ENCODE measurements around the gene EEF1AKMT1. TPM values are rescaled to one million over a fixed set of nuclear protein-coding genes. Genes with fewer than 3 reads are reported as not detected.
"Not testable (repeated sequence)": the region's sequence is repeated elsewhere in the genome, so short reads cannot be mapped to it uniquely, and the experiment has no call there.

EEF1AKMT1 gene
- total RNA-seq, 1 donor from 2014 or later = 11.9 TPM

DNA sequence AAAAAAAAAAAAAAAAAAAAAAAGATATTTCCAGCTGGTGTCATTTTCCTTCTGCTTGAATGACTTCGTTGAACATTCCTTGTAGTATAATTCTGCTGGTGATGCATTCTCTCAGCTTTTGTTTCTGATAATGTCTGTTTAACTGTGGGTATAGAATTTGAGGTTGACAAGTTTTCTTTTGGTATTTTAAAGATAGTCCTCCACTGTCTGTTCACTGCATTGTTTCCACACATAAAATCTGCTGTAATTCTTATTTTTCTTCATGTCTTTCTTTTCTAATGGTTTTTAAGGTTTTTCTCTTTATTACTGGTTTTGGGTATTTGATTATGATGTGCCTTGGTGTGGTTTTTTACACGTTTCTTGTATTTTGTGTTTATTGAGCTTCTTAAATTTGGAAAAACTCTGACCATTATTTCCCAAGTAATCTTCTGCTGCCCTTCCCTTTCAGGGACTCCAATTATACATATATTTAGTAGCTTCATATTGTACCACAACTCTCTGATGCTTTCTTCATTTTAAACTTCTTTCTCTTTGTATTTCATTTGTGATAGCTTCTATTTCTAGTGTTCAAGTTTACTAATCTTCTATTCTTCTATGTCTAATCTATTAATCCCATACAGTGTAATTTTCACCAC, 6.3 kb downstream of the EEF1AKMT1 start:
- Histone ChIP-seq H3K36me3 (ENCODE audit: control insufficient read depth, insufficient read depth, low read length) (no peaks in the 10 kb centered on the region), H3K27me3 (ENCODE audit: control insufficient read depth, insufficient read depth, low read length) (no peaks in the 10 kb centered on the region), H3K4me3 (ENCODE audit: low read depth, low read length) (no peak overlapping the region)
- TF ChIP-seq, protein P1, sequence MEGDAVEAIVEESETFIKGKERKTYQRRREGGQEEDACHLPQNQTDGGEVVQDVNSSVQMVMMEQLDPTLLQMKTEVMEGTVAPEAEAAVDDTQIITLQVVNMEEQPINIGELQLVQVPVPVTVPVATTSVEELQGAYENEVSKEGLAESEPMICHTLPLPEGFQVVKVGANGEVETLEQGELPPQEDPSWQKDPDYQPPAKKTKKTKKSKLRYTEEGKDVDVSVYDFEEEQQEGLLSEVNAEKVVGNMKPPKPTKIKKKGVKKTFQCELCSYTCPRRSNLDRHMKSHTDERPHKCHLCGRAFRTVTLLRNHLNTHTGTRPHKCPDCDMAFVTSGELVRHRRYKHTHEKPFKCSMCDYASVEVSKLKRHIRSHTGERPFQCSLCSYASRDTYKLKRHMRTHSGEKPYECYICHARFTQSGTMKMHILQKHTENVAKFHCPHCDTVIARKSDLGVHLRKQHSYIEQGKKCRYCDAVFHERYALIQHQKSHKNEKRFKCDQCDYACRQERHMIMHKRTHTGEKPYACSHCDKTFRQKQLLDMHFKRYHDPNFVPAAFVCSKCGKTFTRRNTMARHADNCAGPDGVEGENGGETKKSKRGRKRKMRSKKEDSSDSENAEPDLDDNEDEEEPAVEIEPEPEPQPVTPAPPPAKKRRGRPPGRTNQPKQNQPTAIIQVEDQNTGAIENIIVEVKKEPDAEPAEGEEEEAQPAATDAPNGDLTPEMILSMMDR (IDR thresholded peaks at IDR 0.05; ENCODE audit: insufficient read depth, low read length, poor library complexity, severe bottlenecking) = no peak
- no peak for DNase-seq (ENCODE audit: low read depth)

DNA sequence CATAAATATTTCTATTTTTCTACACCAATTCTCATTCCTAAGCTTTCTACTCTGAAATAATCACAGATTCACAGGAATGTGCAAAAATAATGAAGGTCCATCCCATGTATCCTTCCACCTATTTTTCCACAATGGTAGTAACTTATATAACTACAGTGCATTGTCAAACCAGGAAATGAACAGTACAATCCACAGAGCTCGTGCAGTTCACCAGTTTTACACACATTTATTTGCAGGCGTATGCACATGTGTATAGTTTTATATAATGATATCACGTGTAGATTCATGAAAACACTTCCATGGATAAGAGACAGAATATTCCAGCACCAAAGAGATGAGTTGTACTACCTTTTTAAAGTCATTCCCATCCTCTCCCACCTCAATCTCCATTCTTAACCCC, 12.9 kb downstream of the EEF1AKMT1 start:
- Histone ChIP-seq H3K4me3 (ENCODE audit: low read depth, low read length) (no peak overlapping the region), H3K36me3 (ENCODE audit: control insufficient read depth, insufficient read depth, low read length) (no peaks in the 10 kb centered on the region), H3K27me3 (ENCODE audit: control insufficient read depth, insufficient read depth, low read length) (no peaks in the 10 kb centered on the region)
- TF ChIP-seq, protein P1 (IDR thresholded peaks at IDR 0.05; ENCODE audit: insufficient read depth, low read length, poor library complexity, severe bottlenecking) = no peak
- DNase-seq (ENCODE audit: low read depth) = no peak

GRCh38 chr13:20754009-20754408, 19.8 kb downstream of the EEF1AKMT1 start:
- DNase-seq (ENCODE audit: low read depth) = no peak
- TF ChIP-seq, protein P1 (IDR thresholded peaks at IDR 0.05; ENCODE audit: insufficient read depth, low read length, poor library complexity, severe bottlenecking) = no peak
- Histone ChIP-seq H3K36me3 (ENCODE audit: control insufficient read depth, insufficient read depth, low read length) (no peaks in the 10 kb centered on the region), H3K4me3 (ENCODE audit: low read depth, low read length) (no peak overlapping the region), H3K27me3 (ENCODE audit: control insufficient read depth, insufficient read depth, low read length) (no peaks in the 10 kb centered on the region)

DNA sequence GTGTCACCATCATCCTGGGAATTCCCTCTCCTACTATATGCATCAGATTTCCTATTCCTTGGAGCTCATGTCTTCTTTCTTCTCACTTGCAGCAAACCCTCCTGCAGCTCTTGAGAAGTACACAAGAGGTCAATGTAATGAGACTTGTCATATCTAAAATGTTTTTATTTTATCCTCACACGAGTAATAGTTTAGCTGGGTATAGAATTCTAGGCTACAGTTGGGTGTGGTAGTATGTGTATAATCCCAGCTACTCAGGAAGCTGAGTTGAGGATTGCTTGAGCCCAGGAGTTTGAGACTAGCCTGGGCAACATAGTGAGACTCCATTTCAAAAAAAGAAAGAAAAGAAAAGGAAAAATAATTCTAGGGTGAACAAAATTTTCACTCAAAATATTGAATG, 24.4 kb downstream of the EEF1AKMT1 start:
- DNase-seq (ENCODE audit: low read depth) = no peak
- H3K4me3 ChIP-seq (ENCODE audit: low read depth, low read length) = no peak overlapping the region
- H3K27me3 ChIP-seq (ENCODE audit: control insufficient read depth, insufficient read depth, low read length) = no peaks in the 10 kb centered on the region
- H3K36me3 ChIP-seq (ENCODE audit: control insufficient read depth, insufficient read depth, low read length) = no peaks in the 10 kb centered on the region
- TF ChIP-seq, protein P1 (IDR thresholded peaks at IDR 0.05; ENCODE audit: insufficient read depth, low read length, poor library complexity, severe bottlenecking) = no peak

DNA sequence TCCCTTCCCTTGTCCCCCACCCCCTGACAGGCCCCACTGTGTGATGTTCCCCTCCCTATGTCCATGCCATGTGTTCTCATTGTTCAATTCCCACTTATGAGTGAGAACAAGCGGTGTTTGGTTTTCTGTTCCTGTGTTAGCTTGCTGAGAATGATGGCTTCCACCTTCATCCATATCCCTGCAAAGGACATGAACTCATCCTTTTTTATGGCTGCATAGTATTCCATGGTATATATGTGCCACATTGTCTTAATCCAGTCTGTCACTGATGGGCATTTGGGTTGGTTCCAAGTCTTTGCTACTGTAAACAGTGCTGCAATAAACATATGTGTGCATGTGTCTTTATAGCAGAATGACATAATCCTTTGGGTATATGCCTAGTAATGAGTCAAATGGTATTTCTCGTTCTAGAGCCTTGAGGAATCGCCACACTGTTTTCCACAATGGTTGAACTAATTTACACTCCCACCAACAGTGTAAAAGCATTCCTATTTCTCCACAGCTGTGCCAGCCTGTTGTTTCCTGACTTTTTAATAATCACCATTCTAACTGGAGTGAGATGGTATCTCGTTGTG, 29.8 kb downstream of the EEF1AKMT1 start:
- H3K27me3 ChIP-seq (ENCODE audit: control insufficient read depth, insufficient read depth, low read length); H3K36me3 ChIP-seq (ENCODE audit: control insufficient read depth, insufficient read depth, low read length); DNase-seq (ENCODE audit: low read depth): not testable (repeated sequence)

DNA sequence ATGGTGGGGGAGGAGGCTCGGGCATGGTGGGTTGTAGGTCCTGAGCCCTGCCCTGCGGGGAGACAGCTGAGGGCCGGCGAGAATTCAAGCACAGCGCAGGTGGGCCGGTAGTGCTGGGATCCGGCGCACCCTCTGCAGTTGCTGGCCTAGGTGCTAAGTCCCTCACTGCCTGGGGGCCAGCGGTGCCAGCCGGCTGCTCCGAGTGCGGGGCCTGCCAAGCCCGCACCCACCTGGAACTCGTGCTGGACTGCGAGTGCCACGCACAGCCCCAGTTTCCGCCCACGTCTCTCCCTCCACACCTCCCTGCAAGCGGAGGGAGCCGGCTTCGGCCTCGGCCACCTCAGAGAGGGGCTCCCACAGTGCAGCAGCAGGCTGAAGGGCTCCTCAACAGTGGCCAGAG, 33.7 kb downstream of the EEF1AKMT1 start:
- H3K36me3 ChIP-seq (ENCODE audit: control insufficient read depth, insufficient read depth, low read length) = no peaks in the 10 kb centered on the region
- TF ChIP-seq, protein P1 (IDR thresholded peaks at IDR 0.05; ENCODE audit: insufficient read depth, low read length, poor library complexity, severe bottlenecking) = no peak

More for the DNA sequence above, 29.8 kb downstream of the EEF1AKMT1 start:
- not testable (repeated sequence) for H3K4me3 ChIP-seq (ENCODE audit: low read depth, low read length)

More for the DNA sequence above, 33.7 kb downstream of the EEF1AKMT1 start:
- Histone ChIP-seq H3K4me3 (ENCODE audit: low read depth, low read length) (no peak overlapping the region), H3K27me3 (ENCODE audit: control insufficient read depth, insufficient read depth, low read length) (no peaks in the 10 kb centered on the region)
- DNase-seq (ENCODE audit: low read depth) = no peak

All from kidney epithelial cell (primary cell).